ENCODE results near the gene PURA. TPM values are rescaled to one million over a fixed set of nuclear protein-coding genes. Genes with fewer than 3 reads are reported as not detected.

The PURA gene
- total and polyA plus RNA-seq, 2 donors (not counting 3 experiments of a cell fraction or from before 2014, with no cell fraction given) = 1.3 to 8.2 TPM

DNA sequence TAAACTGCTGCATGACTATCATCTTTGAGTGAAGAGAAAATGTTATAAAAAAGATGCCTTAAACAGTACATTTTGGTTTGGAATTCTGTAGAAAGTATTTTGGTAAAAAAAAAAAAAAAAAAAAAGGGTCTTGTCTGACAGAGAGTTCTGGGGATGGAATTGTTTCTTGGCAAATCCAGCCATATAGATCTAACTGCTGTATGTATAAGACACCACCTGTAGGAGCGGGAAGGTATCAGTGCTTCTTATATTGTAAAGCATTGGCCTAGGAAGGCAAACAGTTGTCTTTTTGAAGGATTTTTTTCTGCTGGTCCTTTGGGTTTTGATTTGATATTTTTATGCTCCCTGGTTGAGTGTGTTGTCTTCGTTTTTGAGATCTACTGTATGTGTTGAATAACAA is 2.8 kb downstream of the PURA start:
- Histone ChIP-seq H3K9ac (replicated peaks; ENCODE audit: extremely low read depth, insufficient read depth, low read length) (no peak overlapping the region), H3K4me3 (replicated peaks in 1 of 3; ENCODE audit: insufficient read depth in 1 of 3, low read depth in 1 of 3, low read length in 3 of 3) (no peak overlapping the region), H3K9me1 (replicated peaks; ENCODE audit: control insufficient read depth, extremely low read depth, insufficient read depth, low read length) (no peaks in the 10 kb centered on the region), H3K79me2 (ENCODE audit: control insufficient read depth, insufficient read depth, low read length) (peaks cover 19% of the 10 kb centered on the region), H3K36me3 (ENCODE audit: control insufficient read depth in 2 of 2, extremely low read depth in 1 of 2, insufficient read depth in 2 of 2, low read length in 2 of 2) (no peaks in the 10 kb centered on the region), H3K9me3 (replicated peaks; ENCODE audit: control insufficient read depth, insufficient read depth, low read length) (no peaks in the 10 kb centered on the region), H3K27ac (ENCODE audit: insufficient read depth, low read depth, low read length) (no peak overlapping the region), H3K27me3 (ENCODE audit: control insufficient read depth in 2 of 2, insufficient read depth in 2 of 2, low read length in 2 of 2) (peaks cover 7 to 10% of the 10 kb centered on the region in 2 experiments), H2AFZ (ENCODE audit: low read depth, low read length) (no peak overlapping the region), H3K4me1 (ENCODE audit: control insufficient read depth, extremely low read depth, insufficient read depth, low read length) (peaks cover 18% of the 10 kb centered on the region), H4K20me1 (replicated peaks; ENCODE audit: control insufficient read depth, extremely low read depth, insufficient read depth, low read length) (peaks cover 9% of the 10 kb centered on the region), H3K4me2 (ENCODE audit: insufficient read depth, low read length) (no peak overlapping the region)
- dilution Hi-C loops (cut with MboI; ENCODE audit: extremely low pct_ligation_motif_present, low sequenced_read_pairs) (no loop called here), intact Hi-C loops (cut with micrococcal nuclease) (no loop called here)
- ChIA-PET POLR2A (no interaction called here), CTCF (interaction anchor here (1.3 to 7.6 kb wide), 3 partner anchors 15 to 40 kb away, joined by 4 to 92 read pairs (median 5); no protein-coding TSS in a partner anchor)
- TF ChIP-seq JUN (IDR thresholded peaks at IDR 0.05; ENCODE audit: borderline replicate concordance, insufficient read depth, insufficient read length, low read depth) (no peak), MYC (IDR thresholded peaks at IDR 0.05; ENCODE audit: low read depth, low read length) (no peak), FOS (IDR thresholded peaks at IDR 0.05; ENCODE audit: borderline replicate concordance, insufficient read depth, low read length) (no peak), EZH2 (IDR thresholded peaks at IDR 0.05; ENCODE audit: borderline replicate concordance, low read depth, low read length, severe bottlenecking) (no peak), POLR2A (IDR thresholded peaks at IDR 0.05; ENCODE audit: low read depth, low read length) (no peak), GATA2 (IDR thresholded peaks at IDR 0.05; ENCODE audit: insufficient read depth, insufficient read length, low read depth, low read length) (no peak), POLR2AphosphoS5 (IDR thresholded peaks at IDR 0.05; ENCODE audit: insufficient read depth, low read depth, low read length) (no peak)
- TF ChIP-seq, protein P1, sequence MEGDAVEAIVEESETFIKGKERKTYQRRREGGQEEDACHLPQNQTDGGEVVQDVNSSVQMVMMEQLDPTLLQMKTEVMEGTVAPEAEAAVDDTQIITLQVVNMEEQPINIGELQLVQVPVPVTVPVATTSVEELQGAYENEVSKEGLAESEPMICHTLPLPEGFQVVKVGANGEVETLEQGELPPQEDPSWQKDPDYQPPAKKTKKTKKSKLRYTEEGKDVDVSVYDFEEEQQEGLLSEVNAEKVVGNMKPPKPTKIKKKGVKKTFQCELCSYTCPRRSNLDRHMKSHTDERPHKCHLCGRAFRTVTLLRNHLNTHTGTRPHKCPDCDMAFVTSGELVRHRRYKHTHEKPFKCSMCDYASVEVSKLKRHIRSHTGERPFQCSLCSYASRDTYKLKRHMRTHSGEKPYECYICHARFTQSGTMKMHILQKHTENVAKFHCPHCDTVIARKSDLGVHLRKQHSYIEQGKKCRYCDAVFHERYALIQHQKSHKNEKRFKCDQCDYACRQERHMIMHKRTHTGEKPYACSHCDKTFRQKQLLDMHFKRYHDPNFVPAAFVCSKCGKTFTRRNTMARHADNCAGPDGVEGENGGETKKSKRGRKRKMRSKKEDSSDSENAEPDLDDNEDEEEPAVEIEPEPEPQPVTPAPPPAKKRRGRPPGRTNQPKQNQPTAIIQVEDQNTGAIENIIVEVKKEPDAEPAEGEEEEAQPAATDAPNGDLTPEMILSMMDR (IDR thresholded peaks at IDR 0.05; ENCODE audit: extremely low read depth in 1 of 2, insufficient read depth in 1 of 2, low read depth in 1 of 2, low read length in 2 of 2) = no peak
- TF ChIP-seq, protein P2, sequence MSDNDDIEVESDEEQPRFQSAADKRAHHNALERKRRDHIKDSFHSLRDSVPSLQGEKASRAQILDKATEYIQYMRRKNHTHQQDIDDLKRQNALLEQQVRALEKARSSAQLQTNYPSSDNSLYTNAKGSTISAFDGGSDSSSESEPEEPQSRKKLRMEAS (IDR thresholded peaks at IDR 0.05; ENCODE audit: insufficient read depth, insufficient read length) = no peak
- no peak for DNase-seq (ENCODE audit: low read depth, low spot score)
- BruUV-seq (replicated peaks) = no TSS peak
- no peak for FAIRE-seq
